Activated naive CD4-positive, alpha-beta T cell treated with anti-CD3 and anti-CD28 coated beads, Interleukin-2, amount 10 ng/mL, durations not matched to agents 5 hours and 36 hours (primary cell): Measurements from ENCODE around the gene ROM1. TPM values are rescaled to one million over a fixed set of nuclear protein-coding genes. Genes with fewer than 3 reads are reported as not detected.

Source experiments
- microRNA-seq: library from miRNA; unstranded; fragments of <30 nt; microRNA quantifications from one replicate; pipeline ENCODE4 v1.2.0, GENCODE V29; 2022; ENCODE audit warnings: borderline microRNAs expressed, borderline replicate concordance
- total RNA-seq, 2 experiments: library from RNA; stranded (reverse); gene quantifications; one replicate each; pipeline ENCODE4 v1.2.3, GENCODE V29; 2021

ROM1 gene
- total RNA-seq = 1 to 10 TPM; 1.1 to 1.7 TPM

DNA sequence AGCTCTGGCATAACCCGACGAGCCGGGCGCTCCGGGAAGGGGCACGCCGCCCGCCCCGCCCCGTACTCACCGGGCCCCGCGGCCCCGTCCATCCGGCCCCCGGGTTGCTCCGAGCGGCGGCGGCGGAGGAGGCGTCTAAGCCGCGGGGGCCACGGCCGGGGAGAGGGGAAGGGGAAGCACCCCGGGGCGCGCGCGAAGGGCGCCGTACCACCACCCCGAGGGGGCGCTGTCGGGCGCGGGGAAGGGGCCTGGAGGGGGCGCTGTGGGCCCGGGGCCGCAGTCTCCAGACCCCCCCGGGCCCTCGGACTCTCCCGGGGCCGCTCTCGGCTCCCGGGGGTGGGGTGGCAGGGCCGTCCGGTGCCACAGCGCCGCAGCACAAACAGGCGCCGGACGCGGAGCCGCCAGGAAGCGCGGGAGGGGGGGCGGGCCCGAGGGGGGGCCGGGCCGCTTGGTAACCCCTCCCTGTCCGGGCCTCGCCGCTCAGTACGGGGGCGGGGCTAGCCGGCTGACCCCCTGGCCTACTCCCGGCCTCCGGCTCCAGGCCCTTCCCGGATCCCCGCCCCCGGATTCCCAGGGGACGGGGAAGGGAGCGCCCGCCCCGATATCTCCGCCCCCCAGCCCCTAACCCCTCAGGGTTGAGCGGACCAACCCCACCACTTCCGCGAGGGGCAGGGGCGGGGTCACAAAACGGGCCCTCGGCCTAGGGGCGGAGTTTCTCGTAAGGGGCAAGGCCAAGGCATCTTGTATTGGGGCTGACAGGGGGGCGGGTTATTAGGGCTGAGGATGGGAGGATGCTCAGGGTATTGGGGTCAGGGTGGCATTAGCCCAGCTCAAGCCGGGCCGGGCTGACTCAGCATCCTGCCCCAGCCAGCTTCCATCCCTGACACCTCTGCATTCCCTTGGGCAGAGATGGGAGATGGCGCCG is at the start of gene ROM1, which contains the start of gene EML3:
Gene ROM1 (plus strand): TSS at position 892 of the 925 bp plus-strand sequence. CDS start 25 bp downstream, at position 917.
Gene EML3 (minus strand): TSS at position 410 of the 925 bp plus-strand sequence. CDS start 318 bp downstream, at position 92.

DNA sequence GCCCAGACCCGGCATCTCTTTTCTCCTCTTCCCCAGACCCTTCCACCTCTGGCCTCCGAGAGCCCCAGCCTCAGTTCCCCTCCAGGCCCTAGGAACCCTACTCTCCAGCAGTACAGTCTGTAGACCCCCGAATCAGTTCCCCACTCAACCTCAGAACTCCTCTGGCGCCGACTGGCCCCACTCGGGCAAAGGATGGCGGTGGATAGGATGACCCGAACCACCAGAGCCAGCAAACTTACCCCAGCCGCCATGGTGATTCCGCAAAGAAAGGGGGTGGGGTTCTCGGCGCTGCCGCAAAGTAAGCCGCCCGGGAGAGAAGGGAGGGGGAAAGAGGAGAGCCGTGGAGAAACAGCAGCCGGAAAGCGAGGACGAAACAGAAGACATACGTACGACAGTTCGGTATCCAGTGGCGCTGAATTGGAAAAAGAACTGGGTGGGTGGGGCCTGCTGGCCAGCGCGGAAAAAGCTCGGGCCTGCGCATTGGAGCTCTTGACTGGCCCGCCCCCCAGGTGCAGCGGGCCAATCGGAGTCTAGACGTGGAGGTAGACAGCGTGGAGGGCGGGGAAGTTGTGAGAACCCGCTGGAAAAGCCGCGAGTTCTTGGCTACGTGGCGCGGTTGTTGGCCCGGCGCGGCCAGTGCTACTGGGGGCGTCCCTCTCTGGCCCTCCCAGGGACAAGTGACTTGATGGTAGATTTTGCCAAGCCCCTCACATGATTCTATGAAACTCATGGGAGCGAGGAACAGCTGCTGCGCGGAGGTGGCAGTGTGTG is 39.3 kb upstream of the ROM1 start, which contains the start of gene EEF1G:
Gene EEF1G (minus strand): TSS at position 300 of the 771 bp plus-strand sequence. CDS start 49 bp downstream, at position 251.

GRCh38 chr11:62591448-62592145 is 21.5 kb upstream of the ROM1 start, which contains the start of gene TUT1:
TUT1 (minus strand) TSS chr11:62591523; CDS start chr11:62591485, 38 bp downstream.

GRCh38 chr11:62601372-62602140 is 11.5 kb upstream of the ROM1 start, which contains the start of gene MTA2:
MTA2 (minus strand) TSS chr11:62601865; CDS start chr11:62601450, 415 bp downstream.

GRCh38 chr11:62621567-62622470 is 8.8 kb downstream of the ROM1 start, which contains the start of gene B3GAT3:
B3GAT3 (minus strand) TSS chr11:62621986; CDS start chr11:62621947, 39 bp downstream.

GRCh38 chr11:62645946-62646824 is 33.1 kb downstream of the ROM1 start, which contains the start of gene GANAB:
GANAB (minus strand) TSS chr11:62646613; CDS start chr11:62646599, 14 bp downstream.

Small RNA genes within 50 kb of the gene (microRNA-seq; reads per million reads assigned to microRNA genes)
- not detected for gene MIR6747

Other genes with a start within 250 kb of the ROM1 start
- gene SCGB1A1, start 194.2 kb upstream of the ROM1 start, total RNA-seq = not detected
- gene AHNAK, start 66.5 kb upstream of the ROM1 start, total RNA-seq = 100 to 1,000 TPM in 1 of 2 experiments, 10 to 100 TPM in 1; 96.0 to 111 TPM
- 1,000 to 10,000 TPM; 1,877 to 1,888 TPM for gene EEF1G, start 39.4 kb upstream of the ROM1 start, total RNA-seq
- gene TUT1, start 21.7 kb upstream of the ROM1 start, total RNA-seq = 10 to 100 TPM; 26.2 to 28.2 TPM
- 100 to 1,000 TPM; 208 to 223 TPM for gene MTA2, start 11.4 kb upstream of the ROM1 start, total RNA-seq
- gene EML3, start 482 bp upstream of the ROM1 start, total RNA-seq = 100 to 1,000 TPM; 133 to 139 TPM
- gene B3GAT3, start 8.7 kb downstream of the ROM1 start, total RNA-seq = 10 to 100 TPM; 70.9 to 73.2 TPM
- gene GANAB, start 33.4 kb downstream of the ROM1 start, total RNA-seq = 100 to 1,000 TPM; 297 to 300 TPM
- 10 to 100 TPM; 31.4 to 32.4 TPM for gene INTS5, start 40.0 kb downstream of the ROM1 start, total RNA-seq
- 10 to 100 TPM; 83.3 to 83.8 TPM for gene C11orf98, start 52.0 kb downstream of the ROM1 start, total RNA-seq
- gene CSKMT, start 52.1 kb downstream of the ROM1 start, total RNA-seq = 10 to 100 TPM; 12.8 to 14.2 TPM
- 1 to 10 TPM; 6.2 to 8.1 TPM for gene UQCC3, start 58.4 kb downstream of the ROM1 start, total RNA-seq
- 10 to 100 TPM; 26.5 to 28.9 TPM for gene LBHD1, start 59.0 kb downstream of the ROM1 start, total RNA-seq
- 100 to 1,000 TPM; 157 to 162 TPM for gene UBXN1, start 65.8 kb downstream of the ROM1 start, total RNA-seq
- under 1 TPM; 0.14 to 0.35 TPM for gene LRRN4CL, start 76.3 kb downstream of the ROM1 start, total RNA-seq
- 10 to 100 TPM; 26.6 to 33.7 TPM for gene BSCL2, start 94.2 kb downstream of the ROM1 start, total RNA-seq
- not detected for gene GNG3, start 94.4 kb downstream of the ROM1 start, total RNA-seq
- 10 to 100 TPM; 60.2 to 63.0 TPM for gene HNRNPUL2, start 114.2 kb downstream of the ROM1 start, total RNA-seq
- gene TTC9C, start 115.2 kb downstream of the ROM1 start, total RNA-seq = 10 to 100 TPM; 42.4 to 43.6 TPM
- 10 to 100 TPM; 14.8 to 17.8 TPM for gene ZBTB3, start 140.9 kb downstream of the ROM1 start, total RNA-seq
- gene POLR2G, start 148.3 kb downstream of the ROM1 start, total RNA-seq = 10 to 100 TPM; 84.5 to 93.5 TPM
- 10 to 100 TPM; 21.3 to 22.1 TPM for gene TAF6L, start 158.1 kb downstream of the ROM1 start, total RNA-seq
- gene TMEM179B, start 174.1 kb downstream of the ROM1 start, total RNA-seq = 10 to 100 TPM; 45.4 to 45.5 TPM
- 10 to 100 TPM; 19.1 to 21.5 TPM for gene TMEM223, start 178.7 kb downstream of the ROM1 start, total RNA-seq
- gene NXF1, start 192.2 kb downstream of the ROM1 start, total RNA-seq = 100 to 1,000 TPM; 101 to 104 TPM
- 10 to 100 TPM; 43.5 to 43.8 TPM for gene STX5, start 218.8 kb downstream of the ROM1 start, total RNA-seq
- gene TEX54, start 219.6 kb downstream of the ROM1 start, total RNA-seq = not detected
- gene WDR74, start 226.3 kb downstream of the ROM1 start, total RNA-seq = 10 to 100 TPM; 64.7 to 71.4 TPM